ENCODE data around the gene KIAA0232.
"Not testable (repeated sequence)": the region's sequence is repeated elsewhere in the genome, so short reads cannot be mapped to it uniquely, and the experiment has no call there.

The KIAA0232 gene

GRCh38 chr4:6811165-6811564 is 28.6 kb downstream of the KIAA0232 start:
- no peak for DNase-seq

GRCh38 chr4:6812766-6813165 is 30.2 kb downstream of the KIAA0232 start:
- no peak for DNase-seq

- DNase-seq = no peak
Observed at GRCh38 chr4:6813725-6814124, 31.2 kb downstream of the KIAA0232 start.

- no peak for DNase-seq
Observed at GRCh38 chr4:6815029-6815836, 32.7 kb downstream of the KIAA0232 start.

- DNase-seq = no peak
Observed at GRCh38 chr4:6819295-6819694, 36.8 kb downstream of the KIAA0232 start.

- no peak for DNase-seq
Observed at GRCh38 chr4:6820695-6821094, 38.2 kb downstream of the KIAA0232 start.

- DNase-seq = no peak
Observed at GRCh38 chr4:6824071-6824470, 41.5 kb downstream of the KIAA0232 start.

- peak; percentile 11 for DNase-seq
Observed at GRCh38 chr4:6824772-6825402, 42.4 kb downstream of the KIAA0232 start.

GRCh38 chr4:6825403-6825802 is 42.9 kb downstream of the KIAA0232 start:
- DNase-seq = peak; percentile 14

GRCh38 chr4:6826781-6827508 is 44.4 kb downstream of the KIAA0232 start:
- no peak for DNase-seq

GRCh38 chr4:6829086-6829485 is 46.6 kb downstream of the KIAA0232 start:
- DNase-seq = no peak

GRCh38 chr4:6834867-6835266 is 52.3 kb downstream of the KIAA0232 start:
- no peak for DNase-seq

- DNase-seq = not testable (repeated sequence)
Observed at GRCh38 chr4:6835616-6836015, 53.1 kb downstream of the KIAA0232 start.

GRCh38 chr4:6837106-6837505 is 54.6 kb downstream of the KIAA0232 start:
- not testable (repeated sequence) for DNase-seq

- no peak for DNase-seq
Observed at GRCh38 chr4:6839579-6839978, 57.1 kb downstream of the KIAA0232 start.

- DNase-seq = no peak
Observed at GRCh38 chr4:6840062-6840976, 57.8 kb downstream of the KIAA0232 start.

- no peak for DNase-seq
Observed at GRCh38 chr4:6845027-6845426, 62.5 kb downstream of the KIAA0232 start.

- DNase-seq = no peak
Observed at GRCh38 chr4:6845574-6845973, 63.0 kb downstream of the KIAA0232 start.

- DNase-seq = no peak
Observed at GRCh38 chr4:6847178-6847577, 64.7 kb downstream of the KIAA0232 start.

GRCh38 chr4:6848717-6849305 is 66.3 kb downstream of the KIAA0232 start:
- no peak for DNase-seq

- no peak for DNase-seq
Observed at GRCh38 chr4:6849691-6850090, 67.2 kb downstream of the KIAA0232 start.

GRCh38 chr4:6851431-6851830 is 68.9 kb downstream of the KIAA0232 start:
- DNase-seq = no peak

All from CD4-positive, alpha-beta T cell treated with Interleukin-4 for 4 hours (primary cell).